ENCODE data around the gene TMEM121. TPM values are rescaled to one million over a fixed set of nuclear protein-coding genes. Genes with fewer than 3 reads are reported as not detected.

Gene TMEM121
- total RNA-seq, 1 experiment from 2014 or later = not detected

DNA sequence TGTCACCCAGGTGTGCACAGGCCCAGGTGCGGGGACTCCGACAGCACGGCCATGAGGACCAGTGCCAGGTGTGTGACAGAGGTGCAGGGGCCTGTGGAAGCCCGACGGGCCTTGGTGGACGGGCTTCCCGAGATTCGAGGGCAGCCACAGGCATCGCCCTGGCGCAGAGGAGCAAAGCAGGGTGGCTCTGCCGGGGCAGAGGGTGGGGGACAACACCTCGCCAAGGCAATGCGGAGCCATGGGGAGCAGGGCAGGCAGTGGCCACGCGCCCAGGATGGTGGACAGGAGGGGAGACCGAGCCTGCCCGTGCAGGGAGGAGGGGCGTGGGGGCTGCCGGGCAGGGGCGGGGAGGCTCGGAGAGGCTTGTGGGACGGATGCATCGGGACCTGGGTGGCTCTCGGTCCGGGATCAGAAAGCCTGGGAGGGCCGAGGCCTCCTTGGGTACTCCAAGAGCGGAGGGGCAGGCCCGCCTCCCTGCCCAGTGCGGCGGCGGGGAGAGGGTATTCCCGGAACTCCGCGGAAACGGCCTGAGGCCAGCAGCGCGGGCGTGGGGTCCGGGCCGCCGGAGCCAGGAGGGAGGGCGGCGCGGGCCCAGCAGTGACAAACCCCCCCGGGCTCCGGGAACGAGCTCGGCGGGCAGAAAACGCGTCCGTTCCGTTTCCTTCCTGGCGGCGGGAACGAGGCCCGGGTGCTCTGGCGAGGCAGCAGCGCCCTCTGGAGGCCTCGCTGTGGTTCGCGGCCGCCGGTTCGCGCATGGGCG lies 1.6 kb downstream of the TMEM121 start:
- H3K27me3 ChIP-seq (ENCODE audit: low read length) = no peaks in the 10 kb centered on the region
- peak overlapping the region; percentile 67 for H3K4me2 ChIP-seq (ENCODE audit: low read depth, low read length, poor library complexity, severe bottlenecking)
- no peaks in the 10 kb centered on the region for H3K36me3 ChIP-seq (ENCODE audit: insufficient read depth, low read length)
- H2AFZ ChIP-seq (ENCODE audit: low read length) = peak overlapping the region; percentile 73
- peak overlapping the region; percentile 61 for H3K4me3 ChIP-seq (ENCODE audit: low read length)
- DNase-seq = peak; percentile 94
- H3K4me1 ChIP-seq (ENCODE audit: low read length) = peaks cover 50% of the 10 kb centered on the region
- peaks cover 6% of the 10 kb centered on the region; the same call in 1 of the 2 replicates for H4K20me1 ChIP-seq (ENCODE audit: insufficient read depth, low read depth, low read length)
- H3K9ac ChIP-seq (ENCODE audit: low read length) = peak overlapping the region; percentile 70
- H3K9me2 ChIP-seq (replicated peaks; ENCODE audit: insufficient read depth, low read length) = no peaks in the 10 kb centered on the region
- no peaks in the 10 kb centered on the region for H3K9me3 ChIP-seq (ENCODE audit: low read length)
- no peaks in the 10 kb centered on the region for H3K79me2 ChIP-seq (ENCODE audit: low read length)
- H3K27ac ChIP-seq (ENCODE audit: low read length) = no peak overlapping the region

- peak overlapping the region; percentile 61; the same call in 1 of the 2 replicates for H3K4me3 ChIP-seq (ENCODE audit: low read length)
- DNase-seq = no peak
- peaks cover 6% of the 10 kb centered on the region; the same call in 1 of the 2 replicates for H4K20me1 ChIP-seq (ENCODE audit: insufficient read depth, low read depth, low read length)
- no peaks in the 10 kb centered on the region for H3K79me2 ChIP-seq (ENCODE audit: low read length)
- H3K9me2 ChIP-seq (replicated peaks; ENCODE audit: insufficient read depth, low read length) = no peaks in the 10 kb centered on the region
- H3K4me1 ChIP-seq (ENCODE audit: low read length) = peaks cover 52% of the 10 kb centered on the region
- peak overlapping the region; percentile 70; the same call in 1 of the 2 replicates for H3K9ac ChIP-seq (ENCODE audit: low read length)
- no peaks in the 10 kb centered on the region for H3K27me3 ChIP-seq (ENCODE audit: low read length)
- peak overlapping the region; percentile 67 for H3K4me2 ChIP-seq (ENCODE audit: low read depth, low read length, poor library complexity, severe bottlenecking)
- no peaks in the 10 kb centered on the region for H3K9me3 ChIP-seq (ENCODE audit: low read length)
- no peaks in the 10 kb centered on the region for H3K36me3 ChIP-seq (ENCODE audit: insufficient read depth, low read length)
- no peak overlapping the region for H3K27ac ChIP-seq (ENCODE audit: low read length)
- no peak overlapping the region for H2AFZ ChIP-seq (ENCODE audit: low read length)
Observed at GRCh38 chr14:105528586-105529318, 2.4 kb downstream of the TMEM121 start.

GRCh38 chr14:105529319-105529568 lies 2.9 kb downstream of the TMEM121 start:
- DNase-seq = no peak
- no peaks in the 10 kb centered on the region for H3K9me3 ChIP-seq (ENCODE audit: low read length)
- peaks cover 6% of the 10 kb centered on the region; the same call in 1 of the 2 replicates for H4K20me1 ChIP-seq (ENCODE audit: insufficient read depth, low read depth, low read length)
- no peaks in the 10 kb centered on the region for H3K79me2 ChIP-seq (ENCODE audit: low read length)
- no peak overlapping the region for H3K9ac ChIP-seq (ENCODE audit: low read length)
- no peaks in the 10 kb centered on the region for H3K36me3 ChIP-seq (ENCODE audit: insufficient read depth, low read length)
- no peak overlapping the region for H3K4me3 ChIP-seq (ENCODE audit: low read length)
- no peaks in the 10 kb centered on the region for H3K9me2 ChIP-seq (replicated peaks; ENCODE audit: insufficient read depth, low read length)
- peak overlapping the region; percentile 20 for H3K4me2 ChIP-seq (ENCODE audit: low read depth, low read length, poor library complexity, severe bottlenecking)
- no peak overlapping the region for H2AFZ ChIP-seq (ENCODE audit: low read length)
- no peaks in the 10 kb centered on the region for H3K27me3 ChIP-seq (ENCODE audit: low read length)
- H3K27ac ChIP-seq (ENCODE audit: low read length) = no peak overlapping the region
- H3K4me1 ChIP-seq (ENCODE audit: low read length) = peaks cover 52% of the 10 kb centered on the region

GRCh38 chr14:105529569-105530284 lies 3.3 kb downstream of the TMEM121 start:
- DNase-seq = peak; percentile 52
- Histone ChIP-seq H3K9me3 (ENCODE audit: low read length) (no peaks in the 10 kb centered on the region), H2AFZ (ENCODE audit: low read length) (no peak overlapping the region), H3K9ac (ENCODE audit: low read length) (no peak overlapping the region), H3K79me2 (ENCODE audit: low read length) (no peaks in the 10 kb centered on the region), H3K4me2 (ENCODE audit: low read depth, low read length, poor library complexity, severe bottlenecking) (peak overlapping the region; percentile 20), H3K9me2 (replicated peaks; ENCODE audit: insufficient read depth, low read length) (no peaks in the 10 kb centered on the region), H4K20me1 (ENCODE audit: insufficient read depth, low read depth, low read length) (peaks cover 6% of the 10 kb centered on the region; the same call in 1 of the 2 replicates), H3K27me3 (ENCODE audit: low read length) (no peaks in the 10 kb centered on the region), H3K4me1 (ENCODE audit: low read length) (peaks cover 52% of the 10 kb centered on the region), H3K36me3 (ENCODE audit: insufficient read depth, low read length) (no peaks in the 10 kb centered on the region), H3K27ac (ENCODE audit: low read length) (no peak overlapping the region), H3K4me3 (ENCODE audit: low read length) (no peak overlapping the region)

DNA sequence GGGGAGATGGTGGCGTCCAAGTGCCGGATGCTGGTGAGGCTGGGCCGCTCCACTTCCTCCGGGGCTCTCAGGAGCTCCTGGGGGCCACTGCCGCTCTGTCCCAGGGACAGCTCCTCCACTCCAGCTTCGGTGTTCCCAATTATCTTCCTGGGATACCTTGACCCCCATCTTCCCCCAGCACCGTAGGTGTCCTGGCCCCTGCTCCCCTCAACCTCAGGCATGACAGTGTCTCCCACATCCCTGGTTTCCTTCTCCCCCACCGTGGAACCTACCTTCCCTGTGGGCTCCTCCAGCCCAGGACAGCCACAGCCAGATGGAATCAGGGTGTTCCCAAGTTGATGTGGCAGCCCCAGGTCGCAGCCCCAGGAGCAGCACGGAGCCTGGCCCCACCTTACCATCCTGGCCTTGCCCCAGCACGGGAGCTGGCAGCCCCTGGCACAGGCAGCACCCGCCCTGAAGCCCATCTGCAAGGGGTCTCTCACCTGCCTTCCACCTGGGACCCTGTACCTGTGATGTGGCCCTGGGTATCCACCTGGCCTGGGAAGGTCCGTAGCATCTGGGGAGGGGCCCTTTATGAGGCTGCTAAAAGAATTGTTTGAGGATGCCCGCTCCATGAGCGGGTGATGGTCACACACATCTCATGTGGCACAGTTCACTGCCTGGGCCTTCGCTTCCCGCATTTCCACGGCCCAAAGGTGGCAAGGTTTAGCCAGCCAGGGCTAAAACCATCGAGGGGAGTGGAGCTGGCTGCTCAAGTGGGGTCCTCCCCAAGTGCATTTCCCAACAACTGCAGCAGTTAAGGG lies 4.1 kb downstream of the TMEM121 start:
- Histone ChIP-seq H2AFZ (ENCODE audit: low read length) (no peak overlapping the region), H3K9me2 (replicated peaks; ENCODE audit: insufficient read depth, low read length) (no peaks in the 10 kb centered on the region), H4K20me1 (ENCODE audit: insufficient read depth, low read depth, low read length) (peaks cover 6% of the 10 kb centered on the region; the same call in 1 of the 2 replicates), H3K9ac (ENCODE audit: low read length) (no peak overlapping the region), H3K27ac (ENCODE audit: low read length) (no peak overlapping the region), H3K4me1 (ENCODE audit: low read length) (peaks cover 52% of the 10 kb centered on the region), H3K79me2 (ENCODE audit: low read length) (no peaks in the 10 kb centered on the region), H3K4me2 (ENCODE audit: low read depth, low read length, poor library complexity, severe bottlenecking) (no peak overlapping the region), H3K9me3 (ENCODE audit: low read length) (no peaks in the 10 kb centered on the region), H3K4me3 (ENCODE audit: low read length) (no peak overlapping the region), H3K27me3 (ENCODE audit: low read length) (no peaks in the 10 kb centered on the region), H3K36me3 (ENCODE audit: insufficient read depth, low read length) (no peaks in the 10 kb centered on the region)
- DNase-seq = no peak

GRCh38 chr14:105531088-105531893 lies 4.9 kb downstream of the TMEM121 start:
- Histone ChIP-seq H4K20me1 (ENCODE audit: insufficient read depth, low read depth, low read length) (peaks cover 6% of the 10 kb centered on the region; the same call in 1 of the 2 replicates), H3K9me3 (ENCODE audit: low read length) (no peaks in the 10 kb centered on the region), H3K9me2 (replicated peaks; ENCODE audit: insufficient read depth, low read length) (no peaks in the 10 kb centered on the region), H3K4me1 (ENCODE audit: low read length) (peaks cover 52% of the 10 kb centered on the region), H3K9ac (ENCODE audit: low read length) (peak overlapping the region; percentile 30; the same call in 1 of the 2 replicates), H3K4me2 (ENCODE audit: low read depth, low read length, poor library complexity, severe bottlenecking) (peak overlapping the region; percentile 31), H3K79me2 (ENCODE audit: low read length) (no peaks in the 10 kb centered on the region), H3K27me3 (ENCODE audit: low read length) (no peaks in the 10 kb centered on the region), H3K27ac (ENCODE audit: low read length) (no peak overlapping the region), H3K4me3 (ENCODE audit: low read length) (no peak overlapping the region), H2AFZ (ENCODE audit: low read length) (no peak overlapping the region), H3K36me3 (ENCODE audit: insufficient read depth, low read length) (no peaks in the 10 kb centered on the region)
- DNase-seq = peak; percentile 69

GRCh38 chr14:105531894-105532623 lies 5.7 kb downstream of the TMEM121 start:
- H3K27me3 ChIP-seq (ENCODE audit: low read length) = no peaks in the 10 kb centered on the region
- H3K9me3 ChIP-seq (ENCODE audit: low read length) = no peaks in the 10 kb centered on the region
- no peaks in the 10 kb centered on the region for H3K36me3 ChIP-seq (ENCODE audit: insufficient read depth, low read length)
- no peak overlapping the region for H2AFZ ChIP-seq (ENCODE audit: low read length)
- H3K9ac ChIP-seq (ENCODE audit: low read length) = peak overlapping the region; percentile 30; the same call in 1 of the 2 replicates
- peak; percentile 58 for DNase-seq
- no peak overlapping the region for H3K4me3 ChIP-seq (ENCODE audit: low read length)
- H3K27ac ChIP-seq (ENCODE audit: low read length) = no peak overlapping the region
- peak overlapping the region; percentile 31 for H3K4me2 ChIP-seq (ENCODE audit: low read depth, low read length, poor library complexity, severe bottlenecking)
- H3K4me1 ChIP-seq (ENCODE audit: low read length) = peaks cover 52% of the 10 kb centered on the region
- H3K9me2 ChIP-seq (replicated peaks; ENCODE audit: insufficient read depth, low read length) = no peaks in the 10 kb centered on the region
- H3K79me2 ChIP-seq (ENCODE audit: low read length) = no peaks in the 10 kb centered on the region
- H4K20me1 ChIP-seq (ENCODE audit: insufficient read depth, low read depth, low read length) = peaks cover 6% of the 10 kb centered on the region; the same call in 1 of the 2 replicates
